Left colon (tissue), 2 donors: ENCODE measurements around the gene F3. TPM values are rescaled to one million over a fixed set of nuclear protein-coding genes. Genes with fewer than 3 reads are reported as not detected.

ENCODE experiments used
- ATAC-seq: fragments of 200-7000 bp; cut with Tn5 transposase; one replicate; pipeline ENCODE4 v1.9.1; 2020; ENCODE audit warnings: mild to moderate bottlenecking, moderate library complexity
- DNase-seq, 2 donors: peaks; one replicate each; pipeline ENCODE4 v3.0.0-alpha.2; 2020
- intact Hi-C, 2 donors: fragments of 100-400 bp; cut with DNase I in 1 of 2; cut with micrococcal nuclease in 1 of 2; formaldehyde crosslinking; loops; one replicate each; pipeline versions ENCODE4 v1.11.2 to v1.14.0; 2022; cut with DNase I, micrococcal nuclease
- total RNA-seq, 2 donors: library from RNA; stranded (reverse); fragmentation: NEBNext Ultra II Directional; extraction: Animal tissue kit (Norgen Biotek cat#: 25700); gene quantifications; one replicate each; pipeline ENCODE4 v1.2.1, GENCODE V29; 2021
- donor health status: DM: no; HTN: no; CAD: no.
- donor health status: DM: yes; HTN: yes; CAD: no.

Gene F3
- total RNA-seq, 2 donors from 2014 or later, result 44.4 to 52.4 TPM

DNA sequence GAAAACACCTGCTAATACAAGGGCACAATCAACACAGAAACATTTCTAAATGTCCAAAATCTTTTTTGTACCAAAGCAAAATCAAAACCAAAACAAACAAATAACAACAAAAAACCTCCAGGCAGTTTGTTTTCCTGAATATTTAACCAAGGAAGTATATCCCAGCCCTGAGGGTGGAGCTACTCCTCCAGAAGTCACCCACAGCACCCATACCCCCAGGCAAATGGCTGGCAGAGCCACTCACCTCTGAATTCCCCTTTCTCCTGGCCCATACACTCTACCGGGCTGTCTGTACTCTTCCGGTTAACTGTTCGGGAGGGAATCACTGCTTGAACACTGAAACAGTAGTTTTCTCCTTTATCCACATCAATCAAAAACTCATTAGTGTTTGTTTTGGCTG is 9.5 kb downstream of the F3 start:
- DNase-seq (no peak), ATAC-seq (peak; percentile 72)
- intact Hi-C loops, result no loop called here

DNA sequence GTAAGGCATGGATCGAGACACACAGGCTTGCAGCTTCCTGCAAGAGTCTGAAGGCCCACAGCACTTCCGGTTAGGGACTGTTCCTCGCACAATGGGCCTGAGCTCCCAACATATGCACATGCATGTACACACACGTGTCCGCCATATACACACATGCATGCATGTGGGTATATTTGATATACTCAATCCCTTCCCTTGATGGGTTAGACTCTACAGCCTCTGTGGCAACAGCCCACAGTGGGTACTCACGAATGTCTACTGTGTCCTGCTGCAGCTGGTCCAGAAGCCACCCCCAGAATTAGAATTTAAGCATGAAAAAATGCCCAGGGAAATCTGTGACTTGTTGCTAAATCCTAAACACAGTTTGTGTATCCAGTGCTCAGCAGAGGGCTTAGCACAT is 9.9 kb downstream of the F3 start:
- ATAC-seq, result no peak
- DNase-seq, result no peak
- intact Hi-C loops, result no loop called here

DNA sequence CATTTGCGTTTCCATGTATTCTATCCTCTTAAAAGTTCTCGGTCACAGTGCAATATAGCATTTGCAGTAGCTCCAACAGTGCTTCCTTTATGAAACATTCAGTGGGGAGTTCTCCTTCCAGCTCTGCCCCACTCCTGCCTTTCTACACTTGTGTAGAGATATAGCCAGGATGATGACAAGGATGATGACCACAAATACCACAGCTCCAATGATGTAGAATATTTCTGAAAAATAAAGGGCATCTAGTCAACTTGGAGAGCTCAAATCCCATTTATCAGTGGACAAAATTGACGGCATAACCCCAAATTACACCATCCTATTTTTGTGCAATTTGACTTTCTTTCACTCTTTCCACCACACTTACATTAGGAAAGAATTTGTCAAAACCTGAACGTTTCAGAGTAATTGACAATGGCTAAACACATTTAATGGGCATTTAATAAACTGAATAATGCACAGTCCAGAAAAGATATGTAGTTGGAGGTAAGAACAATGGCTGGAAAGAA is 11.1 kb downstream of the F3 start:
- no peak for DNase-seq
- ATAC-seq, result no peak
- intact Hi-C loops, result no loop called here

- intact Hi-C loops, result loop anchor here in 1 of 2 donors (10.0 kb wide), 1 partner anchor 275 kb away; no protein-coding TSS in a partner anchor
- ATAC-seq (no peak), DNase-seq (no peak)
Measured at GRCh38 chr1:94529416-94529815, 12.1 kb downstream of the F3 start.

DNA sequence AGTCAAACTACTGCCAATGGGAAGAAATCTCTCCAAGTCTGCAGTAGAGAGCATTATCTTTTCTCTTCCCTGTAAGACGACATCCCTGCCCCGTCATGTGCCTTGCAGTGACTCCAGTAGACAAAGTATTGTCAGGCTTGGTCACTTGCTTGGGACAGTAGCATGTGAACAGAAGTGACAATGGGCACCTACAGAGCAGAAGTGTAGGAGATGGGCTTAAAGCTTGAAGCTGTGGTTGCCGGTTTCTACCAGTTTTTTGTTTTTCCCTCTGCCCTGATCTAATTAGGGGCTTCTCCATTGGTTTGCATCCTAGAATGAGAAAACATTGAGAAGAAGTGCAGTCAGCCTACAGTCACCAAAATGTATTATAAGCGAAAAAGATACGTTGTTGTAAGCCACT is 12.7 kb downstream of the F3 start:
- intact Hi-C loops, result loop anchor here in 1 of 2 donors (10.0 kb wide), 1 partner anchor 276 kb away; no protein-coding TSS in a partner anchor
- ATAC-seq, result no peak
- DNase-seq, result no peak

- intact Hi-C loops, result loop anchor here in 1 of 2 donors (10.0 kb wide), 1 partner anchor 277 kb away; no protein-coding TSS in a partner anchor
- ATAC-seq (no peak), DNase-seq (no peak)
Measured at GRCh38 chr1:94528299-94528698, 13.3 kb downstream of the F3 start.

- intact Hi-C loops, result loop anchor here in 1 of 2 donors (10.0 kb wide), 1 partner anchor 277 kb away; no protein-coding TSS in a partner anchor
- DNase-seq, result no peak
- peak; percentile 79 for ATAC-seq
Measured at GRCh38 chr1:94527447-94528031, 14.0 kb downstream of the F3 start.

GRCh38 chr1:94526152-94526980 is 15.2 kb downstream of the F3 start:
- intact Hi-C loops, result loop anchor here in 1 of 2 donors (10.0 kb wide), 1 partner anchor 278 kb away; no protein-coding TSS in a partner anchor

GRCh38 chr1:94524531-94524930 is 17.0 kb downstream of the F3 start:
- intact Hi-C loops, result loop anchor here (5.0 to 10.0 kb wide), 2 partner anchors 278 to 280 kb away; no protein-coding TSS in a partner anchor
- ATAC-seq (no peak), DNase-seq (no peak)

More at GRCh38 chr1:94526152-94526980, 15.2 kb downstream of the F3 start:
- DNase-seq (no peak), ATAC-seq (no peak)

DNA sequence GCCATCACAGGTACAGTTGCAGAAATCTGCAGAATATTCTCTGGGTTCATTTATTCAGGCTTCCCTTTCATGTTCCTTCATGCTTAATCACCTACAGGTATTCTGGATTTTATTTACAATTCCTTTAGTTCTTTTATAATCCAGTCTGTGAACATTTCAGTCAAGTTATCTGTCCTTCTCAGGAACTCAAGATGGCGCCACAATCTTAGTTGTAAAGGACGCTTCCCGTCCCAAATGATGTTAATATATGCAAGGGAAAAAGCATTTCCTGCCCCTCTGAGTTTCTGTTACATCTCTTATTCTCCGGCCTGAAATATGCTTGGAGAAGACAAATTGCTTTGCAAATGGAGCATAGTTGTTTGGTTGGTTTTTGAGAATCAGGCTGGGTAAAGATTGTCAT is 19.3 kb downstream of the F3 start:
- intact Hi-C loops, result loop anchor here (5.0 to 10.0 kb wide), 2 partner anchors 280 to 282 kb away; no protein-coding TSS in a partner anchor
- DNase-seq (no peak), ATAC-seq (peak; percentile 73)

DNA sequence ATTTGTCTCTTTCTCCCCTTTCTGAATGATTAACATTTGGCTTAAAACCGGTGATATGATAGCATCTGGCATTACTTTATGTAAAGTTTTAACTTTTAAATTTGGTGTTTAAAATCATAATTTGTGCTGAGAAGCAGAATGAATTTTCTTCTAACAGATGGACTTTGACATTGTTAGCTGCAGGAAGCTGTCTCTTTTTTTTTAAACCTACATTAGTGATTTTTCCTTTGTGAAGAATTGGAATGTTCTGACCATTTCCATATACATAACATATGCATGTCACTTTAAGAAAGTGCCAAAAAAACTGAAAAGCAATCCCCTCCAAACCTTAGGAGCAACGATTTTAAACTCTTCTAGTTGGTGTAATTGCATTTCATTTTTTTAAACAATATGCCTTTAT is 22.2 kb downstream of the F3 start:
- no peak for ATAC-seq
- intact Hi-C loops, result no loop called here
- DNase-seq, result no peak

GRCh38 chr1:94515296-94515947 is 26.1 kb downstream of the F3 start:
- ATAC-seq (no peak), DNase-seq (no peak)
- intact Hi-C loops, result no loop called here

DNA sequence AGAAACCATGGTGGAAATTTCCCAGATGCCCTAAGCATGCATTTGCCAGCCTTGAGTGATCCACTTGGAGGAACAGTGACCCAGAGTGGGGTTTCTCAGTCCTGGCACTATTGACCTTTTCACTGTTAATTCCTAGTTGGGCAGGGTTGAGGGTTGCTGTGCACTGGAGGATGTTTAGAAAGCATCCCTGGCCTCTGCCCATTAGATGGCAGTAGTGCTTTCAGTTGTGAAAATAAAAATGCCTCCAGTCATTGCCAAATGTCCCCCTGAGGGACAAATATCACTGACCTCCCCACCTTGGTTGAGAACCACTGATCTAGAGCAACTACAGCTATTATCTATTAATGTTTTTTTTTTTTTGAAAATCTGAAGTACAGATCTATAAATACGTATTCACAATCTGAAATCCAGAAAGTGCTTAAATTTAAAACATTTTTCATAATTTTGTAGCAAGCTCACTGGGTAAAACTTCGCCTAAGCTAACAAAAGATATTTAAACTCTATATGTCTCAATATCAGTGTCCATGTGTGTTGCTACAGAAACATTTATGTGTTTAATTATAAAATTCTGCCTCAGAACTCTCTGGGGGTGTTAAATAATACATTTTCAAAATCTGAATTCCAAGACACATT is 27.3 kb downstream of the F3 start:
- peak in 1 of 2 donors; percentile 24 for DNase-seq
- ATAC-seq, result peak; percentile 72
- intact Hi-C loops, result no loop called here

DNA sequence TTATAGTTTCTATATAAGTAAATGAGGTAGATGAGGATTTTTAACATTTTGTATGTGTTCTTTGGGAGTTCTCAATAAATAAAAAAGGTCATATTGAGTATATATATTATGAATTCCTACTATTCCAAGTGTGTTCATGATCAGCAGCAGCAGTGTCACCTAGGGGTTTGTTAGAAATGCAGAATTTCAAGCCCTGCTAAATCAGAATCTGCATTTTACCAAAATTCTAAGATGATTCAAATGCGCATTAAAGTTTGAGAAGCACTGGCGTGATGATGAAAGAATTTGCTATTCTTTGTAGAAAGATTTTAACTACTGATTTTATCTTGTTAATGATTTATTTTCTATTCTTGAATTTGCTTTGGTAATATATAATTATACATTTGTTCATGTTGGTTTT is 28.7 kb downstream of the F3 start:
- DNase-seq (no peak), ATAC-seq (no peak)
- intact Hi-C loops, result no loop called here

DNA sequence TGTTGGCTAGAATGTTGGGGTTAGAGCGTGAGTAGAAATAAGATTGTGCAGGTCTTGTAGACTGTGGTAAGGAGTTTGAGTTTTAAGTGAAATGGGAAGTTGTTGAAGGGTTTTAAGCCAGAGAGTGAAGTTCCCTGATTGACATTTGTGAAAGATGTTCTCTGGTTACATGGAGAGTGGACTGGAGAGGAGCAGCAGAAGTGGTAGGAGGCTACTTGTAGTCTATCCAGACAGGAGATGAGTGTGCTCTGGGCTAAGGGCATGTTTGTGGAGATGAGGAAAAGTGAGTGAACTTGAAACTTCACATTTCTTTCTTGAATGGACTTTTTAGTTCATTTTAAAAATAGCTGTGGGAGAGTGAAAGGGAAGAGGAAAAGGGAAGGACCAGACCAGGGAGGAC is 37.0 kb downstream of the F3 start:
- ATAC-seq, result no peak
- intact Hi-C loops, result no loop called here

GRCh38 chr1:94503153-94503552 is 38.4 kb downstream of the F3 start:
- intact Hi-C loops, result no loop called here
- ATAC-seq (no peak), DNase-seq (no peak)

More for the DNA sequence above, 37.0 kb downstream of the F3 start:
- DNase-seq, result no peak

GRCh38 chr1:94501935-94502334 is 39.6 kb downstream of the F3 start:
- intact Hi-C loops, result no loop called here
- ATAC-seq (no peak), DNase-seq (no peak)

DNA sequence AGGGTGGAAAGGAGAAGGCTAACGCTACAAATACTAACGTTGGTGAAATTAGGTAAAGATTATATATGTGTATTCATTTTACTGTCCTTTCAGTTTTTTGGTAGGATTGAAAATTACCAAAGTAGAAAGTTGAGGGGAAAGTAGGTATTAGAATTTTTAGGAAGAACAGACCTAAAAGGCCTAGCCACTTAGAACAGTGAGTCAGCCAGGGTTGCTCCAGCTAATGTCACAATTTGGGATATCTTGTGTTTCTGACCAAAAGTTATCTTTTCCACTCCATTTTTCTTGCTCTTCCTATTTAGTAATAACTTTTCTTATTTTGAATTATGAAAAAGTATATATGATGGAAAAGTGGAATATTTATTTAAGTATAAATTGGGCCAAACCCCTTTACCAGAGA is 40.1 kb downstream of the F3 start:
- no peak for DNase-seq
- ATAC-seq, result no peak

More for the DNA sequence above, 40.1 kb downstream of the F3 start:
- intact Hi-C loops, result no loop called here
